H1 (cell line): ENCODE data around the gene KLHL7.

Source experiments
- CTCF ChIP-seq, 3 experiments: IDR thresholded peaks; 1 replicate in 2 of 3; 2 replicates in 1 of 3; pipeline versions ENCODE4 v1.5.1 to v1.6.1; 2011; ENCODE audit warnings: low read length in 3 of 3, mild to moderate bottlenecking in 3 of 3, inconsistent platforms in 2 of 3, low read depth in 1 of 3, moderate library complexity in 1 of 3; ENCODE audit not compliant: insufficient read depth in 1 of 3; ENCODE audit errors: control extremely low read depth in 1 of 3
- RAD21 ChIP-seq, 2 experiments: IDR thresholded peaks in 1 of 2; conservative IDR thresholded peaks in 1 of 2; 2 replicates each; pipeline ENCODE4 v1.6.1; 2011; ENCODE audit warnings: low read depth in 2 of 2, low read length in 2 of 2, improper control_type of control experiment in 1 of 2, inconsistent platforms in 1 of 2, mild to moderate bottlenecking in 1 of 2, moderate library complexity in 1 of 2

- no peak for TF ChIP-seq RAD21 (IDR thresholded peaks at IDR 0.05 in 1 of 2, conservative IDR thresholded peaks at IDR 0.05 in 1 of 2; ENCODE audit: low read depth in 2 of 2, low read length in 2 of 2)
- no peak for TF ChIP-seq CTCF (IDR thresholded peaks at IDR 0.05; ENCODE audit: control extremely low read depth in 1 of 3, insufficient read depth in 1 of 3, low read depth in 1 of 3, low read length in 3 of 3)
Measured at GRCh38 chr7:23165316-23165715, 59.7 kb downstream of the KLHL7 start.
